SIG-M5 treated with dmso at 0.1 percent for 504 hours (cell line): Measurements from ENCODE around the gene LIMK1.
"Not testable (repeated sequence)": the region's sequence is repeated elsewhere in the genome, so short reads cannot be mapped to it uniquely, and the experiment has no call there.

ENCODE experiments used
- DNase-seq: peaks from one replicate; lab custom pipeline; 2025; ENCODE audit not compliant: unreplicated experiment; lab: John Stamatoyannopoulos, UW

LIMK1 gene

DNA sequence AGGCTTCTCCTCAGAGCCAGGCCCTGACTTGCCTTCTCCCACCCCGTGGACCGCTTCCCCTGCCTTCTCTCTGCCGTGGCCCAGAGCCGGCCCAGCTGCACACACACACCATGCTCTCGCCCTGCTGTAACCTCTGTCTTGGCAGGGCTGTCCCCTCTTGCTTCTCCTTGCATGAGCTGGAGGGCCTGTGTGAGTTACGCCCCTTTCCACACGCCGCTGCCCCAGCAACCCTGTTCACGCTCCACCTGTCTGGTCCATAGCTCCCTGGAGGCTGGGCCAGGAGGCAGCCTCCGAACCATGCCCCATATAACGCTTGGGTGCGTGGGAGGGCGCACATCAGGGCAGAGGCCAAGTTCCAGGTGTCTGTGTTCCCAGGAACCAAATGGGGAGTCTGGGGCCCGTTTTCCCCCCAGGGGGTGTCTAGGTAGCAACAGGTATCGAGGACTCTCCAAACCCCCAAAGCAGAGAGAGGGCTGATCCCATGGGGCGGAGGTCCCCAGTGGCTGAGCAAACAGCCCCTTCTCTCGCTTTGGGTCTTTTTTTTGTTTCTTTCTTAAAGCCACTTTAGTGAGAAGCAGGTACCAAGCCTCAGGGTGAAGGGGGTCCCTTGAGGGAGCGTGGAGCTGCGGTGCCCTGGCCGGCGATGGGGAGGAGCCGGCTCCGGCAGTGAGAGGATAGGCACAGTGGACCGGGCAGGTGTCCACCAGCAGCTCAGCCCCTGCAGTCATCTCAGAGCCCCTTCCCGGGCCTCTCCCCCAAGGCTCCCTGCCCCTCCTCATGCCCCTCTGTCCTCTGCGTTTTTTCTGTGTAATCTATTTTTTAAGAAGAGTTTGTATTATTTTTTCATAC lies 38.0 kb downstream of the LIMK1 start:
- no peak for DNase-seq

DNA sequence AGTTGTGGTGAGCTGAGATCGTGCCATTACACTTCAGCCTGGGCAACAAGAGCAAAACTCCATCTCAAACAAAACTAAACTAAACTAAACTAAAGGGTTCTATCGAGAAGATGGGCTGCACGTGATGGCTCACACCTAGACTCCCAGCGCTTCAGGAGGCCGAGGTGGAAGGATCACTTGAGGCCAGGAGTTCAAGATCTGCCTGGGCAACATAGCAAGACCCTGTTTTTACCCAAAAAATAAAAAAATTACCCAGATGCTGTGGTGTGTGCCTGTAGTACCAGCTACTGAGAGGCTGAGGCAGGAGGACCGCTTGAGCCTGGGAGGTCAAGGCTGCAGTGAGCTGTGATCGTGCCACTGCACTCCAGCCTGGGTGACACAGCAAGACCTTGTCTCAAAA lies 40.3 kb downstream of the LIMK1 start:
- DNase-seq = not testable (repeated sequence)

DNA sequence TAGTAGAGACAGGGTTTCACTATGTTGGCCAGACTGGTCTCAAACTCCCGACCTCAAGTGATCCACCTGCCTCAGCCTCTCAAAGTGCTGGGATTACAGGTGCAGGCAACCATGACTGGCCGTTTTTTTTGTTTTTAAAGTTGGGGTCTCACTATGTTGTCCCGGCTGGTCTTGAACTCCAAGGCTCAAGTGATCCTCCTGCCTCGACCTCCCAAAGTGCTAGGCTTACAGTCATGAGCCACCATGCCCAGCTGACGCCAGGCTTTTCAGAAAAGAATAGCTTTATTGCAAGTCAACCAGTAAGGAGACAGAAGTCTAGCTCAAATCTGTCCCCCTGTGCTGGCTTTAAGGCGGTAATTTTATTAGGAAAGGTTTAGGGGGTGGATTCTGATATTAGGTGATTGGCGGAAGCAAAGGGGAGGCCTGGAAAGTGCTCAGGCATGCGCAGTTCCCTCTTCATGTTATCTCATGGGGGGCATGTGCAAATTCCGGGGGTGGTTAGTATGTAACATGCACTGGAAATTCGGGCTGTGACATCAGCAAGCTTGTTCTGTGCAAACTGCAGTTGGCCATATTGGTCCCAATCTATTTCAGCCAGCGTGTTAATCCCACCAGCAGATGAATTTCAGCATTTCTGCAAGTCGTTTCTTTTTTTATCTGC lies 42.7 kb downstream of the LIMK1 start:
- no peak for DNase-seq

DNA sequence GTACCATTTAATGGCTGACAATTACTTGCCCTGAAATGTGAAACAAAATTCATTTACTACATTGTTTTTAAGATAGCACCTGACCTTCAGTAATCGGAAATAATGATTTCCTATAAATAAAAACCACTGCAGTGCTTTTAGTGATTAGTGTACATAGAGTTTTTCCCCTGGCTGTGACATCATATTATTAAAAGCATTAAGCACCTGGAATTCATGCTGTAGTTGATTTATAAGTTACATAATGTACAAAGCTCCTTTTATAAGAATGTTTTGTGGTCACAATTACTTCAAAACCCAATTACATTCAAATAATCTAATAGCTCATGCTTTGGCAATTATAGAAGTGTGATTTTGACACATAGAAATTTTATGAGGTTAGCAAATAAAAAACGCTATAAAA lies 46.3 kb downstream of the LIMK1 start:
- no peak for DNase-seq

DNA sequence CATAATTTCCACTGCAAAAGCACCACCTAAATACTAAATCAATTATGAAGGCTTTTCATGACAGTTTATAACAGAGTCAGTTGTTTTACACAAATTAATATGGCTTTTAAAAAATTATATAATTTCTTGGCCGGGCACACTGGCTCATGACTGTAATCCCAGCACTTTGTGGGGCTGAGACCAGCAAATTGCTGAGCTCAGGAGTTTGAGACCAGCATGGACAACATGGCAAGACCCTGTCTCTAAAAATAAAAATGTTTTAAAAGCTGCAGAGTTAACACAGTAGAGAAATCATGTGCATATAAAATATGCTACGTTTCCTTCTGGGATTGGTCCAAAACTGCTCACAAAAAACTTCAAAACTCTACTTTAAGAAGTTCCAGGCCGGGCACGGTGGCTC lies 46.9 kb downstream of the LIMK1 start:
- DNase-seq = no peak

DNA sequence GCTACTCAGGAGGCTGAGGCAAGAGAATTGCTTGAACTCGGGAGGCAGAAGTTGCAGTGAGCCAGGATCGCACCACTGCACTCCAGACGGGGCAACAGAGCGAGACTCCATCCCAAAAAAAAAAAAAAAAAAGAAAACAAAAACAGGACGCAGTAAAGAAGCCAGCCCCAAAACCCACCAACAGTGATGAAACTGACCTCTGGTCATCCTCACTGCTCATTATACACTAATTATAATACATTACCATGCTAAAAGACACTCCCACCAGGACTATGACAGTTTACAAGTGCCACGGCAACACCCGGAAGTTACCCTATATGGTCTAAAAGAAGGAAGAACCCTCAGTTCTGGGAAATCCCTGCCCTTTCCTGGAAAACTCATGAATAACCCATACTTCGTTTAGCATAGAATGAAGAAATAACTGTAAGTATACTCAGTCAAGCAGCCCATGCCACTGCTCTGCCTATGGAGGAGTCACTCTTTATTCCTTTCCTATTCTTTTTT lies 50.6 kb downstream of the LIMK1 start:
- no peak for DNase-seq

DNA sequence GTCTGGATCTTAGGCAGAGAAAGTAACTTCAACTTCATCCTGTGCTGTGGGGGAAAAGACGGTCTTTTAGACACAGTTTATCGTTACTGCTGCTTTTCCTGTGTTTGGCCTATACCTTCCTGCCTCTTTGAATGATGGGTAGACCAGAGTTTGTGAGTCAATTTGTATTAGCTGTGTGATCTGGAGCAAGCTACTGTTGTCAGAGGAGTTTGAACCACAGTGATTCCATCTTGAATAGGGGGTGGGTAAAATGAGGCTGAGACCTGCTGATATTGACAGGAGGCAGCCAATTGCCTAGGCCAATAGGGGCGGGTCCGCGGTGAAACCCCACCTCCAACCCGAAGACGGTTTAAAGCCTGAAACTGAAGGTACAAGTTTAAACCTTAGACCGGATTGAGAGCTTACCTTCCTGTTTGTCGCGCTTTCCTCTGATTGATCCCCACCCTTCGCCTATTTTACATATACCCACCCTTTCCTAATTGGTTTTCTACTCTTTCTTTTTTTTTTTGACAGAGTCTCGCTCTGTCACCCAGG lies 54.8 kb downstream of the LIMK1 start:
- DNase-seq = no peak

DNA sequence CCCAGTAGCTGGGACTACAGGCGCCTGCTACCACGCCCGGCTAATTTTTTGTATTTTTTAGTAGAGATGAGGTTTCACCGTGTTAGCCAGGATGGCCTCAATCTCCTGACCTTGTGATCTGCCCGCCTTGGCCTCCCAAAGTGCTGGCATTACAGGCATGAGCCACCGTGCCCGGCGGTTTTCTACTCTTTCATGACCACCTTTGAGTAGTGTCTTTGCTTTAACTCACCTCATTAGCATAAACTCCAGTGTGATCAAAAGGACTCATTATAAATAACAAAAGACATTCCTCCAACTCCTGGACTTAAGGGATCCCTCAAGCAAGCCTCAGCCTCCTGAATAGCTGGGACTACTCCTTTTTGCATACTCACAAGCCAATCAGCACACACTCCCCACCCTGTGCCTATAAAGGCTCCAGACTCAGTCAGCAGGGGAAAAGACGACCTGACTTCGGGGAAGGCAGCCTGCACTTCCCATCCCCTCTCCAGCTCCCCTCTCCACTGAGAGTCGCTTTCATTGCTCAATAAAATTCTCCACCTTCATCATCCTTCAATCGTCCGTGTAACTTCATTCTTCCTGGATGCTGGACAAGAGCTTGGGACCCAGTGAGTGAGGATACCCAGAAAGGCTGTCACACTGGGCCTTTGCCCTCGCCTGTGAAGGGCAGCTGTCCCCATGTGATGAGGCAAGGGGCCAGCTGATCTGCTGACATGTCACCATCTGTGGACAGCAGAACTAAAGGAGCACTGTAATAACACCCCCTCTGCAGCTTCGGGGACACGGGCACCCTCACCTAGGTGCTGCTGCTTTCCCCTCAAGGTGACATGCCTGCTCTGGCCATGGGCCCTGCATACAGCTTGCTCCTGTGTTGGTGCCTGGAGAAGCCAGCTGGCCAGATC lies 55.6 kb downstream of the LIMK1 start:
- DNase-seq = no peak

DNA sequence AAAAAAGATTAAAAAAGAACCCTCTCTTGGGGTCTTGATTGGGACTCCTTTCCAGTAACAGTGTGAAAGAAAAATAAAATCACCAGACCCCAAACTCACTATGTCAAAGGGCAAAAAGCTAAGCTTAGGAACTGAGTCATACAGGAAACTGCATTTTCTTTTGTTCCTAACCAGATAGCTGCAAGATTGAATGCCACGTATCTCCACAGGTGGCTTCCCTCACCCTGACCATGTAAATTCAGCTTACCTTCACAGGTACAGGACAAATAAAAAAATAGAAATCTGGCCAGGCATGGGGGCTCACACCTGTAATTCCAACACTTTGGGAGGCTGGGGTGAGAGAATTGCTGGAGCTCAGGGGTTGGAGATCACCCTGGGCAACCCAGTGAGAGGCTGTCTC lies 58.1 kb downstream of the LIMK1 start:
- DNase-seq = no peak

DNA sequence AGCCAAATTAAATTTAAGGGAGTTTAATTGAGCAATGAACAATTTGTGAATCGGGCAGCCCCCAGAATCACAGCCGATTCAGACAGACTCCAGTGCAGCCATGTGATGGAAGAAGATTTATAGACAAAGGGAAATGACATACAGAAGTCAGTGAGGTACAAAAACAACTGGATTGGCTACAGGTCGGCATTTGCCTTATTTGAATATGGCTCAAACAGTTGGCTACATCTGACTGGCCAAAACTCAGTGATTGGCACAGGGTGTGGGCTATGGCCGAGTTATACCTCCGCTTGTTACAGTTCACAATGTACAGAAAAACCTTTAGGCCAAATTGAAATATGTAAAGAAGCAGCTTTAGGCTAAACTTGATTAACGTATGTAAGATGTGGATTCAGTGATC lies 59.8 kb downstream of the LIMK1 start:
- DNase-seq = no peak

DNA sequence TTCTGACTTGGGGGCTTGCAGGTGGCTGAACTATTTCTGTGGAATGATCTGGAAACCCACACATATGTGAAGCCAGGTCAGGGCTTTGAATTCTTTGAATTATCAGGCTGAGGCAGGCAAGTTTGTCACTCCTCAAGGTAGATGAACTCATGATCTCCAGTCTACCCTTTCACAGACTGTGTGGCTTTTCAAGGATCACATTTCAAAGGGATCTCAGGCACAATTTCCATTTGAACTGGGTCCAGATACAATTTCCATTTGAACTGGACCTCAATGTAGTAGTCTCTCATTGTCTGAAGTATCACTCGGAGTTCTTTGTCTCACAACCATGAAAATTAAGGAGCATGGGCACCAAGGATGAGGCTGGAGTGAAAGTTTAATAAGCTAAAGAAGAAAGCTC lies 64.9 kb downstream of the LIMK1 start:
- no peak for DNase-seq

DNA sequence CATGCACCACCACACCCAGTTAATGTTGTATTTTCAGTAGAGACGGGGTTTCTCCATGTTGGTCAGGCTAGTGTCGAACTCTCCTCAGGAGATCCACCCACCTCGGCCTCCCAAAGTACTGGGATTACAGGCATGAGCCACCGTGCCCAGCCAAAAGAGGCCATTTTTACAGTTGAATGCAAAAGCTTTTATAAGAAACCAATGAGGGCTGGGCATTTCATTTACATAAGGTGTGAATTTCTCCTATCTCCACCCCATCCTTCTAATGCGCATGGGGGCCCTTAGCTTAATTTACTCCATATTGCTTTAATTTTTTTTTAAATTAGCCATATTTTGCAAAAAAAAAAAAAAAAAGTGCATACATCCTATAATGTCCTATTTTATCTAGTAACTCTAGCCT lies 65.5 kb downstream of the LIMK1 start:
- no peak for DNase-seq

DNA sequence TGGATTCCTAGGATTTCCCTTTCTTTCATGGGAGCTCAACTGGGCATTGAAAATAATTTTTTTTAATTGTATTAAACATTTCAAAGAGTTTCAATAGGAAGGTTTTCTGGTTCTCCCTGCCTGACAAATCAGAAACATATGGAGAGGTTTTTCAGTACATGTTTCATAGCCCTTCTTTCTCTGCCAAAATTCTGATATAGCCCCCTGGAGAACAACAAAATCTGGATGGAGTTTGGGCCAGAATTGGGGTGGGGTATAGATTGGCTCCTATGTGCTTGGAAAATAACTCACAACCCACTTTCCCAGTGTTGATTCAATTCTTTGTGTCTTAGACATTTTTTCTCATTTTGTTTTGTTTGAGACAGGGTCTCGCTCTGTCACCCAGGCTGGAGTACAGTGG lies 66.0 kb downstream of the LIMK1 start:
- no peak for DNase-seq

DNA sequence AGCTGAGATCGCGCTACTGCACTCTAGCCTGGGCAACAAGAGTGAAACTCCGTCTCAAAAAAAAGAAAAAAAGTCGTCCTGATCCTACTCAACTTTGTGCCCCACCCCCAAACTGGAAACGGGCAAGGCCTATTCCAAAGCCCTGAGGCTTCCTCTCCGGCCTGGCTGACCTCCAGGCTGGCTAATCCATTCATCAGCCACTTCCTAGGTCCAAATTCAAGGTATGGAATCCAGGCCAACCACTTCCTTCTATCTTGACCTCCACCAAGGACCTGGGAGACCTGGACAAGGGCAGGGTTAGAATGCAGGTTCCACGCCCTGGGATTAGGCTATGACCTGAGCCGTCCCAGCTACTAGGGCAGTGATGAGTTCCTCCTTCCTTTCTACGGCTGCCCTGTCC lies 70.1 kb downstream of the LIMK1 start:
- DNase-seq = no peak

DNA sequence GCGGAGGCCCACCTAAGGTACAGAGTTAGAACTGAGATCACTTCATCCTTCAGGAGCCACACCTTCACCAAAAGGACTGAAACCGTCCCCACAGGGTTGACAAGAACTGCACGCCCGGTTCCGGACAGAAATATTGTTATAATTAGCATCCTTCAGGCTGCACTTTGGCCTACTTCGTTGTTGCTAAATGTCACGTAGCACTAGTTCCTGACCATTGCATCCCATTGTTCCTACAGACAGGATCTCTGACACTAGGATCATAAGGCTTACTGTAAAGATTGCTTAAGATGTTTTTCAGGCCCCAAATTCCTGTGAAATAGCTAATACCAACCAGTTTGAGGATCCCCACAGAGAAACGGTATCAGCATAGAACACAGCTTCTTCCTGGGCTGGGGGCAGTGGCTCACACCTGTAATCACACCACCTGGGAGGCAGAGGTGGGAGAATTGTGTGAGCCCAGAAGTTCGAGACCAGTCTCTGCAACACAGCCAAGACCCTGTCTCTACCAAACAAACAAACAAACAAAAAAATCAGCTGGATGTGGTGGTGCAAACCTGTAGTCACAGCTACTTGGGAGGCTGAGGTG lies 72.3 kb downstream of the LIMK1 start:
- no peak for DNase-seq

DNA sequence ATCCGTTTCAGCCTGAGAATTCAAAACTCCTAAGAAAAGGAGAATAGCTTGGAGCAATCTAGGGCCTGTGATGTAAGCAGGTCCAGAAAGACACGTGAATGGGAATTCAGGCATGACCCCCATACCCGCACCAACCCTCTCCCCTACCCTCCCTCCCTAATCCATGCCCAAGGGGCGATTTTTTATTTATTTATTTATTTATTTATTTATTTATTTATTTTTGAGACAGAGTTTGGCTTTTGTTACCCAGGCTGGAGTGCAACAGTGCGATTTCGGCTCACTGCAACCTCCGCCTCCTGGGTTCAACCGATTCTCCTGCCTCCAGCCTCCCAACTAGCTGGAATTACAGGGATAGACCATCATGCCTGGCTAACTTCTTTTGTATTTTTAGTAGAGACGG lies 74.0 kb downstream of the LIMK1 start:
- no peak for DNase-seq

DNA sequence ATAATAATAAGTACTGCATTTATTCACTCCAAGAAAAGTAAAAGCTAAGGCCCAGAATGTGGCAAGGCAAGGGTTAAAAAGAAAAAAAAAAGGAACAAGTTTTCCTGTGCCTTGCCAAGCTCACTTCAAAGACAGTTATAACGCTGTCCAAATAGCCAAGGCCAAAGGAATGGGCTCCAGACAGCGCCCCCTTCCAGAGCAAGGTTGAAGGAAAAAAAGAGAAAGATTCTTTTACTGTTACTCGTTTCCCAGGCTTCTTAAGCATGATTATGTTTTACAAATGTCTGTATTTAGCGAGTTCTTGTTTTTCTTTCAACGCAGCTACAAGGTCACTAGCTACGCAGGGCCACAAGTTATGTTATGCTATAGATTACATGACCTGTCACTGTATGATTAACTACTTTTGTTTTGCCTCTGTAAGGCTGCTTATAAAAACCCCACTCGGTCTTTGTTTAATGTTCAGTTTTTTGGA lies 81.4 kb downstream of the LIMK1 start:
- DNase-seq = no peak

DNA sequence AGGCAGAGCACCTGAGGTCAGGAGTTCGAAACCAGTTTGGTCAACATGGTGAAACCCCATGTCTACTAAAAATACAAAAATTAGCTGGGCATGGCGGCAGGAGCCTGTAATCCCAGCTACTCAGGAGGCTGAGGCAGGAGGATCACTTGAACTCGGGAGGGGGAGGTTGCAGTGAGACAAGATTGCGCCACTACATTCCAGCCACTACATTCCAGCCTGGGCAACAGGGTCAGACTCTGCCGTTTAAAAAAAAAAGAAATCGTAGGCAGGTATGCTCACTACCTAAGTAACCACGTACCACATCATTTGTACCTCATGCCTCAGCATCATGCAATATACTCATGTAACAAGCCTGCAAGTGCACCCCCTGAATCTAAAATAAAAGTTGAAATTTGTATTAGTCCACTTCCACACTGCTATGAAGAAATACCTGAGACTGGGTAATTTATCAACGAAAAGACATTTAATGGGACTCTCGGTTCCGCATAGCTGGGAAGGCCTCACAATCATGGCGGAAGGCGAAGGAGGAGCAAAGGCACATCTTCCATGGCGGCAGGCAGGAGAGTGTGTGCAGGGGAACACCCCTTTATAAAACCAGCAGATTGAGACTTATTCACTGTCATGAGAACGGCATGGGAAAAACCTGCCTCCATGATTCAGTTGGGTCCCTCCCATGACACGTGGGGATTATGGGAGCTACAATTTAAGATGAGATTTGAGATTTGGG lies 82.4 kb downstream of the LIMK1 start:
- DNase-seq = no peak

DNA sequence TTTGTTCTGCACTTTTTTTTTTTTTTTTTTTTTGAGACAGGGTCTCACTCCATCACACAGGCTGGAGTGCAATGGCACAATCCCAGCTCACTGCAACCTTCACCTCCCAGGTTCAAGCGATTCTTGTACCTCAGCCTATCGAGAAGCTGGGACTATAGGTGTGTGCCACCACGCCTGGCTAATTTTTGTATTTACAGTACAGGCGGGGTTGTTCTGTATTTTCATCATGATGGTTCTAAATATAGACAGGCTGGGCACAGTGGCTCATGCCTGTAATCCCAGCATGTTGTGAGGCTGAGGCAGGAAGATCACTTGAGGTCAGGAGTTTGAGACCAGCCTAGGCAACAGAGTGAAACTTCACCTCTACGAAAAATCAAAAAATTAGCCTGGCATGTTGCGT lies 83.7 kb downstream of the LIMK1 start:
- DNase-seq = not testable (repeated sequence)
